Stimulated activated CD8-positive, alpha-beta memory T cell treated with anti-CD3 and anti-CD28 coated beads, Interleukin-15, amount 100 ng/mL, for 4 hours (primary cell): Measurements from ENCODE around the gene NDOR1.

ENCODE experiments used
- DNase-seq, 2 donors: peaks; one replicate each; pipeline ENCODE4 v3.0.0-alpha.2; 2020; ENCODE audit warnings: low read depth in 2 of 2

NDOR1 gene

DNA sequence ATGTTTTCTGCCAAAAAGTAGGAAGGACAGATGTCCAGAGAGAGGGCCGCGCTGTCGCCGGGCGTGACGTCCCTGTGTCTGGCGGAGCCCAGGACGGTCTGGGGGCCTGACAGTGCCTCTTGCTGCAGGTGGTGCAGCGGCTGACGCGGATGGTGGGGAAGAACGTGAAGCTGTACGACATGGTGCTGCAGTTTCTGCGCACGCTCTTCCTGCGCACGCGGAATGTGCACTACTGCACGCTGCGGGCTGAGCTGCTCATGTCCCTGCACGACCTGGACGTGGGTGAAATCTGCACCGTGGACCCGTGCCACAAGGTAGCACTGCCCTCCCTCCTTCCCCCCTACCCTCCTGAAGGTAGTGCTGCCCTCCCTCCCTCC lies 57.4 kb downstream of the NDOR1 start:
- no peak for DNase-seq

- DNase-seq: no peak
Measured at GRCh38 chr9:137263506-137263905, 58.0 kb downstream of the NDOR1 start.

DNA sequence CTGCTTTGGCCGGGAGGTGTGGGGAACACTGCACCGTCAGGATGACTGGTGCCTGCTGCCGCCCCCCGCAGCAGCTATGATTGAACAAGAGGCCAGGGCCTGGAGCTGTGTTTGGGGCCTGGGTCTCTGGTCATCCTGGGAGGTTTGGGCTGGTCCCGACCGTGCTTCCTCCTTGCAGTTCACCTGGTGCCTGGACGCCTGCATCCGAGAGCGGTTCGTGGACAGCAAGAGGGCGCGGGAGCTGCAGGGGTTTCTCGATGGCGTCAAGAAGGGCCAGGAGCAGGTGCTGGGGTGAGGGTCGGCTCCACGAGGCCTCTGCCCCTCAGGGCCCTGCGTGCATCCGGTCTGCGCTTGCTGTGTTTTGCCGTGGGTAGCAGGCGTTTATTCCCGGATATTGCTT lies 58.6 kb downstream of the NDOR1 start:
- no peak for DNase-seq

GRCh38 chr9:137265496-137266161 lies 60.1 kb downstream of the NDOR1 start:
- DNase-seq: no peak

DNA sequence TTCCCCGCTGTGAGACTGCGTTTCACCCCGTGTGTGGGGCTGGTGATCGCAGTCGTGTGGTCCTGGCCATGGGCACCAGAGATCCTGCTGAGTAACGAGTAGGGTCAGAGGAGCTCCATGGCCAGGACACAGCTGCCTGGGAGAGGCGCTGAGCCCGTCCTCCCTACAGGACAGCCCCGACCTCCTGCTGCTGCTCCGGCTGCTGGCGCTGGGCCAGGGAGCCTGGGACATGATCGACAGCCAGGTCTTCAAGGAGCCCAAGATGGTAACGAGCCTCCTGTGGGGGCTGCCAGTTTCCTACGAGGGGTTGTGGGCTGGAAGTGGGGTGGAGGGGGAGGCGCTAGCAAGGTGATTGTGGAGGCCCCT lies 60.6 kb downstream of the NDOR1 start:
- DNase-seq: no peak
